ENCODE measurements around the gene EEF1G.
A peak's percentile ranks its signal among the peaks of the same experiment; 100 is the strongest.
"Not testable (repeated sequence)": the region's sequence is repeated elsewhere in the genome, so short reads cannot be mapped to it uniquely, and the experiment has no call there.

EEF1G gene

GRCh38 chr11:62573592-62574362 is at the start of gene EEF1G:
Gene EEF1G (minus strand): TSS chr11:62573891. CDS start chr11:62573842, 49 bp downstream.
- FAIRE-seq: peak; percentile 95

GRCh38 chr11:62622476-62623089 is 48.9 kb upstream of the EEF1G start:
- no peak for FAIRE-seq

- peak; percentile 55 for FAIRE-seq
Observed at GRCh38 chr11:62621567-62622470, 48.1 kb upstream of the EEF1G start, which contains the start of gene B3GAT3. Gene B3GAT3 (minus strand): TSS chr11:62621986. CDS start chr11:62621947, 39 bp downstream.

GRCh38 chr11:62621027-62621566 is 47.4 kb upstream of the EEF1G start:
- FAIRE-seq: no peak

- FAIRE-seq: not testable (repeated sequence)
Observed at GRCh38 chr11:62616957-62617356, 43.3 kb upstream of the EEF1G start.

- FAIRE-seq: no peak
Observed at GRCh38 chr11:62615521-62615920, 41.8 kb upstream of the EEF1G start.

GRCh38 chr11:62614275-62614674 is 40.6 kb upstream of the EEF1G start:
- no peak for FAIRE-seq

GRCh38 chr11:62613291-62613778 is 39.6 kb upstream of the EEF1G start:
- no peak for FAIRE-seq

GRCh38 chr11:62612366-62613290 is 38.9 kb upstream of the EEF1G start, which contains the start of the genes EML3 and ROM1:
Gene EML3 (minus strand): TSS chr11:62612775. CDS start chr11:62612457, 318 bp downstream.
Gene ROM1 (plus strand): TSS chr11:62613257. CDS start chr11:62613282, 25 bp downstream.
- no peak for FAIRE-seq

- FAIRE-seq: no peak
Observed at GRCh38 chr11:62611705-62612365, 38.1 kb upstream of the EEF1G start.

GRCh38 chr11:62610814-62611704 is 37.4 kb upstream of the EEF1G start:
- no peak for FAIRE-seq

- no peak for FAIRE-seq
Observed at GRCh38 chr11:62610403-62610802, 36.7 kb upstream of the EEF1G start.

GRCh38 chr11:62608776-62609175 is 35.1 kb upstream of the EEF1G start:
- no peak for FAIRE-seq

- FAIRE-seq: no peak
Observed at GRCh38 chr11:62607714-62608113, 34.0 kb upstream of the EEF1G start.

- no peak for FAIRE-seq
Observed at GRCh38 chr11:62605902-62606301, 32.2 kb upstream of the EEF1G start.

GRCh38 chr11:62605467-62605866 is 31.8 kb upstream of the EEF1G start:
- FAIRE-seq: no peak

GRCh38 chr11:62604460-62605120 is 30.9 kb upstream of the EEF1G start:
- no peak for FAIRE-seq

GRCh38 chr11:62603776-62604299 is 30.1 kb upstream of the EEF1G start:
- FAIRE-seq: no peak

GRCh38 chr11:62603072-62603408 is 29.3 kb upstream of the EEF1G start:
- no peak for FAIRE-seq

All from A204.1 (cell line).